Urinary bladder (tissue), 4 donors: ENCODE data around the gene PCDHGA7. TPM values are rescaled to one million over a fixed set of nuclear protein-coding genes. Genes with fewer than 3 reads are reported as not detected.
A peak's percentile ranks its signal among the peaks of the same experiment; 100 is the strongest.
"Not testable (repeated sequence)": the region's sequence is repeated elsewhere in the genome, so short reads cannot be mapped to it uniquely, and the experiment has no call there.

Experiments used
- DNase-seq: peaks from one replicate; pipeline ENCODE4 v3.0.0-alpha.2; 2015; ENCODE audit errors: extremely low spot score
- H3K27ac ChIP-seq: one replicate; pipeline ENCODE4 v1.5.1; 2013; ENCODE audit warnings: low read depth, mild to moderate bottlenecking, moderate library complexity
- H3K36me3 ChIP-seq: one replicate; pipeline ENCODE4 v1.6.1; 2013; ENCODE audit warnings: mild to moderate bottlenecking, moderate library complexity; ENCODE audit not compliant: insufficient read depth
- H3K4me1 ChIP-seq: one replicate; pipeline ENCODE4 v1.6.1; 2013; ENCODE audit warnings: mild to moderate bottlenecking, moderate library complexity; ENCODE audit not compliant: insufficient read depth
- H3K4me3 ChIP-seq: one replicate; pipeline ENCODE4 v1.5.1; 2013; ENCODE audit warnings: low read depth, low read length
- WGBS: extraction: QIAGEN DNeasy Blood & Tissue Kit; methylation state at CpG from one replicate; pipeline ENCODE4 v1.1.7; 2013; 5-methylcytosine and 5-hydroxymethylcytosine counted together
- polyA plus RNA-seq: library from polyadenylated mRNA; stranded (reverse); fragments of 200-250 nt; gene quantifications from one replicate; pipeline ENCODE4 v1.2.3, GENCODE V29; 2013
- total RNA-seq: library from RNA; depleted of rRNA; stranded (reverse); fragments of >200 nt; gene quantifications from one replicate; pipeline ENCODE4 v1.2.3, GENCODE V29; 2014
- donor health status: healthy with polysubstance abuse.
- donor health status: healthy.

The PCDHGA7 gene
- total and polyA plus RNA-seq, 2 donors: 1.9 to 6.9 TPM

GRCh38 chr5:141399555-141400258, 17.2 kb downstream of the PCDHGA7 start:
- no peaks in the 10 kb centered on the region for H3K36me3 ChIP-seq
- no peak overlapping the region for H3K27ac ChIP-seq
- 23% methylated on average over 61 of the region's 61 CpGs for WGBS
- H3K4me3 ChIP-seq: no peak overlapping the region
- no peak for DNase-seq
- no peaks in the 10 kb centered on the region for H3K4me1 ChIP-seq

GRCh38 chr5:141402553-141403243, 20.2 kb downstream of the PCDHGA7 start, which contains the start of gene PCDHGA9:
TSS of gene PCDHGA9 (plus strand) at chr5:141402778. CDS start at chr5:141402953, 175 bp downstream.
- Histone ChIP-seq H3K36me3 (no peaks in the 10 kb centered on the region), H3K4me1 (no peaks in the 10 kb centered on the region), H3K4me3 (no peak within 1 kb of the TSS), H3K27ac (no peak within 1 kb of the TSS)
- DNase-seq: no peak
- 16% methylated on average over 27 of the region's 27 CpGs for WGBS

DNA sequence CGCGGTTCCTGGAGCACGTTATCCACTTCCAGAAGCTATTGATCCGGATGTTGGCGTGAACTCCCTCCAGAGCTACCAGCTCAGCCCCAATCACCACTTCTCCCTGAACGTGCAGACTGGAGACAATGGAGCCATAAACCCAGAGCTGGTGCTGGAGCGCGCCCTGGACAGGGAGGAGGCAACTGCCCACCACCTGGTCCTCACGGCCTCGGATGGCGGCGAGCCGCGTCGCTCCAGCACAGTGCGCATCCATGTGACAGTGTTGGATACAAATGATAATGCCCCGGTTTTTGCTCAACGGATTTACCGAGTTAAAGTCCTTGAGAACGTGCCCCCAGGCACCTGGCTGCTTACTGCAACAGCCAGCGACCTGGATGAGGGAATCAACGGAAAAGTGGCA, 20.8 kb downstream of the PCDHGA7 start:
- DNase-seq: no peak

GRCh38 chr5:141407790-141408505, 25.4 kb downstream of the PCDHGA7 start, which contains the start of gene PCDHGB6:
TSS of gene PCDHGB6 (plus strand) at chr5:141408021. CDS start at chr5:141408203, 182 bp downstream.
- not testable (repeated sequence) for H3K36me3 ChIP-seq, H3K27ac ChIP-seq, DNase-seq, H3K4me3 ChIP-seq, H3K4me1 ChIP-seq
- WGBS: 9% methylated on average over 48 of the region's 51 CpGs

More for the DNA sequence above, 20.8 kb downstream of the PCDHGA7 start:
- Histone ChIP-seq H3K36me3 (no peaks in the 10 kb centered on the region), H3K27ac (no peak overlapping the region), H3K4me3 (no peak overlapping the region), H3K4me1 (no peaks in the 10 kb centered on the region)
- 26% methylated on average over 22 of the region's 22 CpGs for WGBS

DNA sequence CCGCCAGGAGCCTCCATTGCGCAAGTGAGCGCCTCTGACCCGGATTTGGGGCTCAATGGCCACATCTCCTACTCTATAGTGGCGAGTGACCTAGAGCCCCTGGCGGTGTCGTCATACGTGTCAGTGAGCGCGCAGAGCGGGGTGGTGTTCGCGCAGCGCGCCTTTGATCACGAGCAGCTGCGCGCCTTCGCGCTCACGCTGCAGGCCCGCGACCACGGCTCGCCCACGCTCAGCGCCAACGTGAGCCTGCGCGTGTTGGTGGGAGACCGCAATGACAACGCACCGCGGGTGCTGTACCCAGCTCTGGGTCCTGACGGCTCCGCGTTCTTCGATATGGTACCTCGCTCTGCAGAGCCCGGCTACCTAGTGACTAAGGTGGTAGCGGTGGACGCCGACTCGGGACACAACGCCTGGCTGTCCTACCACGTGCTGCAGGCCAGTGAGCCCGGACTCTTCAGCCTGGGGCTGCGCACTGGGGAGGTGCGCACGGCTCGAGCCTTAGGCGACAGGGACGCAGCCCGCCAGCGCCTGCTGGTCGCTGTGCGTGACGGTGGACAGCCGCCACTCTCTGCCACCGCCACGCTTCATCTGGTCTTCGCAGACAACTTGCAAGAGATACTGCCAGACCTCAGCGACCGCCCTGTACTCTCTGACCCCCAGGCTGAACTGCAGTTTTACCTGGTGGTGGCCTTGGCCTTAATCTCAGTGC, 27.2 kb downstream of the PCDHGA7 start:
- no peak overlapping the region for H3K4me3 ChIP-seq
- WGBS: 20% methylated on average over 64 of the region's 64 CpGs

DNA sequence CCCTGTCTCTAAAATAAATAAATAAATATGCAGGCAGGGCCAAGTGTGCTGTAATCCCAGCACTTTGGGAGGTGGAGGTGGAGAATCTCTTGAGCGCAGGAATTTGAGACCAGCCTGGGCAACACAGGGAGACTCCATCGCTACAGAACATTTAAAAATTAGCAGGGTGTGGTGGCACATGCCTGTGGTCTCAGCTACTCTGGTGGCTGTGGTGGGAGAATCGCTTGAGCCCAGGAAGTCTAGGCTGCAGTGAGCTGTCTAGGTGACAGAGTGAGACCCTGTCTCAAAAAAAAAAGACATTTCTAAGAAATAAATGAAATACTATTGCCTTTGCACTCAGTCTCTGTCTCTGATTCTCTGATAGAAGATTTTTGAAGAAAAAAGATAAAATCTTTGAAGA, 29.0 kb downstream of the PCDHGA7 start:
- 51% methylated on average over 3 of the region's 3 CpGs for WGBS
- DNase-seq: no peak
- H3K4me1 ChIP-seq: no peaks in the 10 kb centered on the region
- H3K4me3 ChIP-seq: no peak overlapping the region
- no peaks in the 10 kb centered on the region for H3K36me3 ChIP-seq
- H3K27ac ChIP-seq: no peak overlapping the region

More for the DNA sequence above, 27.2 kb downstream of the PCDHGA7 start:
- Histone ChIP-seq H3K27ac (no peak overlapping the region), H3K4me1 (no peaks in the 10 kb centered on the region), H3K36me3 (no peaks in the 10 kb centered on the region)
- DNase-seq: no peak

DNA sequence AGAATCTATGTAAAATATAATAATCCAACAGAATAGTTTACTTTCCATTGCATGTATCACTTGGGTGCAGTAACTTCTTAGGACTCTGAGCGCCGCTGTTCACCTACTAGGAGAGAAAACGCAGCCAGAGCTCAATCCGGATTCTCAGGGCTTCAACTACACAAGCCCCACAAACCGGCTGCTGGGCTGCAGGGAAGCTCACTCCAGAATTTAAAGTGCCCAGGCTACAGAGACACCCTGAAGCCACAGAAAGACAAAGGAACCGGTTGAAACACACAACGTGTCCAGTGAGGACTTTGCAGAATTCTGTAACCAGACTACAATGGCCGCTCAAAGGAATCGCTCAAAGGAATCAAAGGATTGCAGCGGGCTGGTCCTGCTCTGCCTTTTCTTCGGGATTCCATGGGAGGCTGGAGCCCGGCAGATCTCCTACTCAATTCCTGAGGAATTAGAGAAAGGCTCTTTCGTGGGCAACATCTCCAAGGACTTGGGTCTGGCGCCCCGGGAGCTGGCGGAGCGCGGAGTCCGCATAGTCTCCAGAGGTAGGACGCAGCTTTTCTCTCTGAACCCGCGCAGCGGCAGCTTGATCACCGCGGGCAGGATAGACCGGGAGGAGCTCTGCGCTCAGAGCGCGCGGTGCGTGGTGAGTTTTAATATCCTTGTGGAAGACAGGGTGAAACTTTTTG, 30.5 kb downstream of the PCDHGA7 start, which contains the start of gene PCDHGA10:
PCDHGA10 (plus strand) TSS at position 134 of the 686 bp plus-strand sequence; CDS start at position 323, 189 bp downstream.
- 14% methylated on average over 31 of the region's 31 CpGs for WGBS
- H3K27ac ChIP-seq: no peak within 1 kb of the TSS
- no peaks in the 10 kb centered on the region for H3K4me1 ChIP-seq
- peak within 1 kb of the TSS; percentile 15 for H3K4me3 ChIP-seq
- H3K36me3 ChIP-seq: no peaks in the 10 kb centered on the region
- DNase-seq: no peak

DNA sequence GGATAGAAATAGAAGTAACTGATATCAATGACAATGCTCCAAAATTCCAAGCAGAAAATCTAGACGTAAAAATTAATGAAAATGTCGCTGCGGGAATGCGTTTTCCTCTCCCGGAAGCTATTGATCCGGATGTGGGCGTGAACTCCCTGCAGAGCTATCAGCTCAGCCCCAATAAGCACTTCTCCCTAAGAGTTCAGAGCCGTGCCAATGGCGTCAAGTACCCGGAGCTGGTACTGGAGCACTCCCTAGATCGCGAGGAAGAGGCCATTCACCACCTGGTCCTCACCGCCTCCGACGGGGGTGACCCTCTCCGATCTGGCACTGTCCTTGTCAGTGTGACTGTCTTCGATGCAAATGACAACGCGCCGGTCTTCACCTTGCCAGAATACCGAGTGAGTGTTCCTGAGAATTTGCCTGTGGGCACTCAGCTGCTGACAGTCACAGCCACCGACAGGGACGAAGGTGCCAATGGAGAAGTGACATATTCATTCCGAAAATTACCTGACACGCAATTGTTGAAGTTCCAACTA, 31.1 kb downstream of the PCDHGA7 start:
- 16% methylated on average over 25 of the region's 25 CpGs for WGBS
- Histone ChIP-seq H3K4me3 (no peak overlapping the region), H3K27ac (no peak overlapping the region), H3K36me3 (no peaks in the 10 kb centered on the region), H3K4me1 (no peaks in the 10 kb centered on the region)
- DNase-seq: no peak

- WGBS: 26% methylated on average over 40 of the region's 46 CpGs
- DNase-seq, H3K4me3 ChIP-seq, H3K36me3 ChIP-seq, H3K4me1 ChIP-seq, H3K27ac ChIP-seq: not testable (repeated sequence)
Observed at GRCh38 chr5:141414548-141415274, 32.2 kb downstream of the PCDHGA7 start.

DNA sequence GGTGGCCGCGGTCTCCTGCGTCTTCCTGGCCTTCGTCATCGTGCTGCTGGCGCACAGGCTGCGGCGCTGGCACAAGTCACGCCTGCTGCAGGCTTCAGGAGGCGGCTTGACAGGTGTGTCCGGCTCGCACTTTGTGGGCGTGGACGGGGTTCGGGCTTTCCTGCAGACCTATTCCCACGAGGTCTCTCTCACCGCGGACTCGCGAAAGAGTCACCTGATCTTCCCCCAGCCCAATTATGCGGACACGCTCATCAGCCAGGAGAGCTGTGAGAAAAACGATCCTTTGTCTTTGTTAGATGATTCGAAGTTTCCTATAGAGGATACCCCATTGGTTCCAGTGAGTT, 32.7 kb downstream of the PCDHGA7 start:
- not testable (repeated sequence) for DNase-seq, H3K27ac ChIP-seq, H3K4me1 ChIP-seq, H3K36me3 ChIP-seq, H3K4me3 ChIP-seq
- WGBS: 26% methylated on average over 24 of the region's 24 CpGs

GRCh38 chr5:141417494-141418172, 35.1 kb downstream of the PCDHGA7 start, which contains the start of gene PCDHGB7:
TSS of gene PCDHGB7 (plus strand) at chr5:141417677. CDS start at chr5:141417860, 183 bp downstream.
- H3K36me3 ChIP-seq, H3K27ac ChIP-seq, H3K4me1 ChIP-seq: not testable (repeated sequence)
- H3K4me3 ChIP-seq: peak within 1 kb of the TSS; percentile 14
- peak; percentile 11 for DNase-seq
- 7% methylated on average over 44 of the region's 47 CpGs for WGBS
